ENCODE results near the gene IL17REL.

IL17REL gene

GRCh38 chr22:50010676-50011446, 1.7 kb downstream of the IL17REL start:
- no peak for DNase-seq (ENCODE audit: low read depth in 1 of 2, low spot score in 1 of 2)
- H3K27ac ChIP-seq (replicated peaks), result no peak overlapping the region
- H3K27me3 ChIP-seq (ENCODE audit: insufficient read depth, poor library complexity, severe bottlenecking), result peaks cover 46% of the 10 kb centered on the region
- TF ChIP-seq REST (IDR thresholded peaks at IDR 0.05; ENCODE audit: insufficient replicate concordance, low read depth), result no peak
- no peak for TF ChIP-seq CTCF (IDR thresholded peaks at IDR 0.05; ENCODE audit: insufficient read depth, low read length)
- no peak for TF ChIP-seq GABPA (IDR thresholded peaks at IDR 0.05; ENCODE audit: low read depth)
- no peak for TF ChIP-seq POLR2AphosphoS5 (IDR thresholded peaks at IDR 0.05; ENCODE audit: low read depth)
- TF ChIP-seq SPI1 (IDR thresholded peaks at IDR 0.05; ENCODE audit: borderline replicate concordance, low read depth), result no peak
- no peak overlapping the region for H3K4me3 ChIP-seq (replicated peaks; ENCODE audit: insufficient read depth, low read length)

GRCh38 chr22:50009765-50010675, 2.5 kb downstream of the IL17REL start:
- no peak for TF ChIP-seq GABPA (IDR thresholded peaks at IDR 0.05; ENCODE audit: low read depth)
- no peak for TF ChIP-seq SPI1 (IDR thresholded peaks at IDR 0.05; ENCODE audit: borderline replicate concordance, low read depth)
- no peak for TF ChIP-seq REST (IDR thresholded peaks at IDR 0.05; ENCODE audit: insufficient replicate concordance, low read depth)
- no peak for TF ChIP-seq POLR2AphosphoS5 (IDR thresholded peaks at IDR 0.05; ENCODE audit: low read depth)
- H3K27me3 ChIP-seq (ENCODE audit: insufficient read depth, poor library complexity, severe bottlenecking), result peaks cover 44% of the 10 kb centered on the region
- no peak for DNase-seq (ENCODE audit: low read depth in 1 of 2, low spot score in 1 of 2)
- H3K27ac ChIP-seq (replicated peaks), result no peak overlapping the region
- H3K4me3 ChIP-seq (replicated peaks; ENCODE audit: insufficient read depth, low read length), result no peak overlapping the region

GRCh38 chr22:50009251-50009650, 3.3 kb downstream of the IL17REL start:
- TF ChIP-seq POLR2AphosphoS5 (IDR thresholded peaks at IDR 0.05; ENCODE audit: low read depth) (no peak), GABPA (IDR thresholded peaks at IDR 0.05; ENCODE audit: low read depth) (no peak), CTCF (IDR thresholded peaks at IDR 0.05; ENCODE audit: insufficient read depth, low read length) (no peak), SPI1 (IDR thresholded peaks at IDR 0.05; ENCODE audit: borderline replicate concordance, low read depth) (no peak), REST (IDR thresholded peaks at IDR 0.05; ENCODE audit: insufficient replicate concordance, low read depth) (no peak)
- H3K27me3 ChIP-seq (ENCODE audit: insufficient read depth, poor library complexity, severe bottlenecking), result peaks cover 37% of the 10 kb centered on the region
- H3K27ac ChIP-seq (replicated peaks), result no peak overlapping the region
- H3K4me3 ChIP-seq (replicated peaks; ENCODE audit: insufficient read depth, low read length), result no peak overlapping the region
- no peak for DNase-seq (ENCODE audit: low read depth in 1 of 2, low spot score in 1 of 2)

Measured in HL-60 (cell line).